K562 (cell line): ENCODE measurements around the gene CCDC194.

Experiments
- ATF3 ChIP-seq, 2 experiments: fragments of 450-650 bp in 1 of 2; sonication (generic) in 1 of 2; formaldehyde crosslinking in 1 of 2; IDR thresholded peaks in 1 of 2; conservative IDR thresholded peaks in 1 of 2; 2 replicates each; pipeline versions ENCODE4 v1.6.1 to v1.8.1; 2016 to 2023; ENCODE audit warnings: mild to moderate bottlenecking in 2 of 2, moderate library complexity in 2 of 2, inconsistent platforms in 1 of 2, missing genetic modification reagents in 1 of 2
- GATA2 ChIP-seq: sonication (generic); formaldehyde crosslinking; IDR thresholded peaks from 2 replicates; pipeline ENCODE4 v1.4.0; 2020; ENCODE audit warnings: mild to moderate bottlenecking, missing genetic modification reagents
- MAX ChIP-seq: sonication (generic); formaldehyde crosslinking; IDR thresholded peaks from 2 replicates; pipeline ENCODE4 v1.9.0; 2022; ENCODE audit warnings: mild to moderate bottlenecking, missing genetic modification reagents
- REST ChIP-seq, 2 experiments: fragments of 450-650 bp; formaldehyde crosslinking in 1 of 2; IDR thresholded peaks; 2 replicates each; pipeline versions ENCODE4 v1.4.0 to v1.6.1; 2014 to 2020; ENCODE audit warnings: mild to moderate bottlenecking in 2 of 2, borderline replicate concordance in 1 of 2, low read depth in 1 of 2
- SMC3 ChIP-seq: conservative IDR thresholded peaks from 2 replicates; pipeline ENCODE4 v1.6.1; 2011; ENCODE audit warnings: low read depth, low read length, improper control_type of control experiment; ENCODE audit not compliant: insufficient read depth
- TCF7 ChIP-seq: sonication (generic); IDR thresholded peaks from 2 replicates; pipeline ENCODE4 v1.6.1; 2016; ENCODE audit warnings: antibody characterized with exemption, borderline replicate concordance
- XRCC3 ChIP-seq: fragments of 450-650 bp; IDR thresholded peaks from 2 replicates; pipeline ENCODE4 v1.6.1; 2017; ENCODE audit warnings: mild to moderate bottlenecking, moderate library complexity
- ZNF274 ChIP-seq: IDR thresholded peaks from 2 replicates; pipeline ENCODE4 v1.6.1; 2011; ENCODE audit warnings: low read depth, mild to moderate bottlenecking, low read length, moderate library complexity, borderline replicate concordance

GRCh38 chr19:17415121-17415520 lies 21.1 kb upstream of the CCDC194 start:
- TF ChIP-seq XRCC3 = no peak
- no peak for TF ChIP-seq ATF3 (IDR thresholded peaks at IDR 0.05)
- no peak for TF ChIP-seq ATF3 (CRISPR knock-in tag; conservative IDR thresholded peaks at IDR 0.05)
- no peak for TF ChIP-seq REST (IDR thresholded peaks at IDR 0.05; ENCODE audit: borderline replicate concordance)
- TF ChIP-seq REST (CRISPR knock-in tag; IDR thresholded peaks at IDR 0.05; ENCODE audit: low read depth) = no peak
- TF ChIP-seq SMC3 = no peak
- TF ChIP-seq TCF7 = no peak
- no peak for TF ChIP-seq MAX (CRISPR knock-in tag)
- TF ChIP-seq GATA2 (CRISPR knock-in tag) = no peak
- TF ChIP-seq ZNF274 = no peak
